Measurements from ENCODE around the gene SEMA3F. TPM values are rescaled to one million over a fixed set of nuclear protein-coding genes. Genes with fewer than 3 reads are reported as not detected.
"Not testable (repeated sequence)": the region's sequence is repeated elsewhere in the genome, so short reads cannot be mapped to it uniquely, and the experiment has no call there.

The SEMA3F gene
- total RNA-seq, 1 donor from 2014 or later: 12.3 TPM

DNA sequence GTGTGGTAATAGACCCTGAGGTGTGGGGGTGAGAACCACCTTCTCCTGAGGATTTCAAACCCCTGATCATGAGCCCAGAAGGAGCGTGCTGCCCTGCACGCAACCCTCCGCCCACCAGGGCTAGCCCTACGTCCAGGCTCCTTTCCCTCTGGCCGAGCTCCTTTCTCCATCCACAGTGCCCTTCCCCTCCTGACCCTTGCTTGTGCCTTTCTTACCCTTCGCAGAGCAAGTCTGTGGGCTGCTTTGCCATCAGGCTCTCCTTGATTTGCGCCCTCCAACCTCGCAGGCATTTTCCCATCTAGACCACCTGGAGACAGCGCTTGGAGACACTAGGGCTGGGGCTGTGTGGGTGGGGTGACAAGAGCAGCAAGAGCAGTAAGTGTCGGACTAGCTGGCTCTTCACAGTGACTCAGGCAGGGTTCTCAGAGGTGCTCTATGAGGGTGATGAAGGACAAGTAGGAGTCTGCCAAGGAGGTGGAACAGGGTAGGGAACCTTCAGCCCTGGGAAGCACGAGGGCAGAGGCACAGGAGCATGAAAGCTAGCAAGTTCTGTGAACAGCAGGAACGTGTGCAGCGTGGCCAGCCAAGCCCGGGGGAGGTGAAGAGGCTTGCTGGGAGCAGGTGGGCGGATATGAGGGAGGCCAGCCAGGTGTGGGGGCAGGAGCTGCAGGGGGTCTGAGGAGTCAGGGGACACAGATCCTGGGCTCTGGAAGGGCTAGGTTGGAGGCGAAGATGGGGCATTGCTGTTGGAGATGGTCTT is 47.4 kb downstream of the SEMA3F start:
- ATAC-seq (no peak), DNase-seq (ENCODE audit: missing footprints) (peak; percentile 52)
- intact Hi-C loops (cut with DNase I): no loop called here

DNA sequence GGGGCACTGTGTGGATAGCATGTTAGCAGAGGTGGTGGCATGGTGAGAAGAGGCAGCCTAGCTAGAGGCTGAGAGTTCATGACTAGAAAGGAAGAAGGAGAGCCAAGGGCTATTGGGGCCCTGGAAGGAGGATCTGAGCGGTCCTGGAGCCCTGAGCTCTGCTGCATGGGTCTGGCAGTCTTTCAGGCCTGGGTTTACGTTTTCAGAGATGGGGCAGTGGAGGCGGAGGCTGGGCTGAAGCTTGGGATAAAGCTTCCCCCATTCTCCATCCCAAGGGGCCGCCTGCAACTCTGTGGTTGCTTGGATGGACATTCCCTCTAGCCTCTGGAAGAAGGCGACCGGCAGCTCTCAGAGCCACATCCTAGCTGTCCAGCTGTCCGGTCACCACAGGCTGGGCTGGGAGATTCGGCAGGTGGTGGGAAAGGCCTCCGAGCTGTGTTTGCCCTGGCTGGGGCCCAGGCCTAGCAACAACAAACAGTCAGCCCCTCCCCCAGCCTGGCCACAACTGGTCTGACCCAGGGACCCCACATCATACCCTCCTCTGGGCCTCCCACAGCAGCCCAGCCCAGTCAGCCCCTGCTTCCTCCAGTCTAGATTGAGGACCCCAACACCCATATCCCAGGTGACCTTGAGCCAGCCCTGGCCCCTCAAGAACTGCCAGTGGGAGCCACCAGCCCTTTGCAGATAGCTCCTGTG is 48.1 kb downstream of the SEMA3F start:
- ATAC-seq (no peak), DNase-seq (ENCODE audit: missing footprints) (peak; percentile 61)
- intact Hi-C loops (cut with DNase I): no loop called here

DNA sequence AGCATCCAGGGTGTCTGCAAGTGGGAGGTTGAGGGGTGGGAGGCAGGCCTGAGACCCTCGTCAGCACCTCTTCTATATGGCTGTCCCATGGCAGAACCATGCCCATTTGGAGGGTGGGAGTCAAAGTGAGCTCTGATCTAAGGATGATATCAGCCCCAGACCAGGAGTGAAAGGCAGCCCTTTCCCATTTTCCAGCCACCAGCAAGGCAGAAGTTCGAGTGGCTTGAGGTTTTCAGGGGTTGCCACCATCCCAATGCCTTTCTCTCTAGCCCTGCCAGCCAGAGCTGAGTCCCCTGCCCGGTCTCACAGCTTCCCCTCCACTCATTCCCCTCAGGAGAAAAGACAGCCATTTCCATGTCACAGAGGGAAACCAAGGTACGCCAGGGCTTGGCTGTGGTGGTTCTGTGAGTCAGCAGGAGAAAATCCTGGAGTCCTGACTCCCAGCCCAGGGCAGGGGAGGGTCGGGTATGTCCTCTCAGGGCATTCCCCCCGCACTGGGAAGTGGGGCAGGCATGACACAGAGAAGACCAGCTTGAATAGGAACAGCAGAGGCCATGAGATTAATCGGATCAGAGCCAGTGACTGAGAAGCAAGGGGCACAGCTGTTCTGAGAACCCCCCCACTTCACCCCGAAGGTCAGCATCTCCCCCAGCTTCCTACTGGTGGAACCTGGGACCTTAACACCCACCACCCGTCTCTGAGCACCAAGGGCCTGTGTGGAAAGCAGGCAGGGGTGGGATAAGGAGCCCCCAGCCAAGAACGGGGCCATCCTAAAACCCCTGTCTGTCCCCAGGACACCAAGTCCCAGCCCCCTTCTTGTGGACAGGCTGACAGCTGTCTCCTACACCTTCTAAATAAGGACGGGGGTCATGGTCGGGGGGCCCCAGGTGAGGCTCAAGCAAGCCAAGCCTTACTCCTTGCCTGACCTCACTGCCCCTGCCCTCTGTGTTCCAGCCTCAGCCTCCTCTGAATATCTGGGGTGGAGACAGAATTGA is 49.0 kb downstream of the SEMA3F start:
- intact Hi-C loops (cut with DNase I): no loop called here
- peak; percentile 28 for DNase-seq (ENCODE audit: missing footprints)
- no peak for ATAC-seq

DNA sequence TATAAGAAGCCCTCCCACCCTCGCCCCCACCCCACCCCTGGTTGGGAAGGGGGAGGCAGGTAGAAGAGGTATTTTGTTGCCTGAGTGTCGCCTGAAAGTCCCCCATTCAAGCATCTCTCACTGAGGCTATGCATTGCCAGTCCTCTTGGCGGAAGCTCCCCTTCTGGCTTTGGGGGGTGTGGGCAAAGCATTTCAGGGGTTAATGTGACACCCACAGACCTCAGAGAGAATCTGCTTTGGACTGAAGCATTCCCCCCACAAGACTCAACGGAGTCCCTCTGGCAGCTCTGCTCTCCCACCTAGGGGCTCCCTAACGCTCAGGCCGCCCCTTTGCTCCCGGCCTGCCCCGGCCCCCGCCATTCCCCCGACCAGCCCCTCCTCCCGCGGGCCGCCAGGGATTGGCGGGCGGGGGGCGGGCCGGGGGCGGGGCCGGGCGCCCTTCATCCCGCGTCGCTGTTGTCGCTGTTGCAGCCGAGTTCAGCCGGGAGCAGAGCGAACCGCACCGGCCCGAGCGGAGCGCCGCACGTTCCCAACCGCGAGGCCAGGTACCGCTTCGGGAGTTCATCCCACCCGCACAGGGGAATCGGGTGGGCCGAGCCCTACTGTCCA is 49.8 kb downstream of the SEMA3F start, which contains the start of gene SLC38A3:
Gene SLC38A3, plus strand, starts transcription at position 468 of the 609 bp plus-strand sequence. CDS start 8,929 bp downstream, outside the sequence.
- intact Hi-C loops (cut with DNase I): no loop called here
- peak; percentile 81 for ATAC-seq
- no peak for DNase-seq (ENCODE audit: missing footprints)

DNA sequence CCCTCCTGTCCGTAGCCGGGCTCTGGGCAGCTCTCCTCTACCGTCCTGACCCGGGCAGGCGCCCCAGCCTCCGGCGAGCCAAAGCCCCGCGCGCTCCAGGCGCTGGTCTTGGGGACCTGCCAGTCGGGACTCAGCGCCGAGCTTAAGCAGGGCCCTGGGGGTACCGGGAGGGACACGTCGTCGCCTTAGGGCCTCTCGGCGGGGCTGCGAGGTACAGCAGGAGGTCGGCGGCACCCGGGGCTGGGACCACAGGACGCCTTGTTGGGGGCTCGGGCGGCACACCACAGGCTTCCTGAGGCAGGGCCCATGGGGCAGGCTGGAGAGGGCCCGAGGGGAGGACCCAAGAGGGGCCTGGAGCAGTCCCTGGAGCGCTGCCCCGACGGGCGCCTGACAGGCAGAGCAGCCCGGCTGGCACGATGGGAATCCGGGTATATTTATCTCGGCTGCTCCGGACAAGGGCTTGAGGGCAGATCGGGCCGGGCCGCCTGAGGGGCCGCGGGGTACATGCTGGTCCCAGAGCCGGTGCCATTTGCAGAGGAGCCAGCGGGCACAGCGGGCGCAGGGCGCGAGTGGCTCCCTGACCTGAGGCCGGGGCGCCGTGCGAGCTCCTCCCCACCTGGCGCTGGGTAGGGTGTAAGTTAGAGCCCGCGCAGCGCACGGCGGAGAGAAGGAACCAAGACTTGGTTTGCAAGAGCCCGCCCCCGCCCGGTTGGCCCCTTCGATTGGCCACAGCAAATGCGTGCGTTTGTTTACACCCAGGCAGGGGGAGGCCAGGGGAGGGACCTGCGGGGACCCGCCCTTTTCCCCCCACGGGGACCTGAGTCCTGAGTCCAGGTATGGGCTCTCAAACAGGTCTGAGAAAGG is 50.5 kb downstream of the SEMA3F start:
- ATAC-seq: peak; percentile 71
- peak; percentile 81 for DNase-seq (ENCODE audit: missing footprints)
- intact Hi-C loops (cut with DNase I): no loop called here

DNA sequence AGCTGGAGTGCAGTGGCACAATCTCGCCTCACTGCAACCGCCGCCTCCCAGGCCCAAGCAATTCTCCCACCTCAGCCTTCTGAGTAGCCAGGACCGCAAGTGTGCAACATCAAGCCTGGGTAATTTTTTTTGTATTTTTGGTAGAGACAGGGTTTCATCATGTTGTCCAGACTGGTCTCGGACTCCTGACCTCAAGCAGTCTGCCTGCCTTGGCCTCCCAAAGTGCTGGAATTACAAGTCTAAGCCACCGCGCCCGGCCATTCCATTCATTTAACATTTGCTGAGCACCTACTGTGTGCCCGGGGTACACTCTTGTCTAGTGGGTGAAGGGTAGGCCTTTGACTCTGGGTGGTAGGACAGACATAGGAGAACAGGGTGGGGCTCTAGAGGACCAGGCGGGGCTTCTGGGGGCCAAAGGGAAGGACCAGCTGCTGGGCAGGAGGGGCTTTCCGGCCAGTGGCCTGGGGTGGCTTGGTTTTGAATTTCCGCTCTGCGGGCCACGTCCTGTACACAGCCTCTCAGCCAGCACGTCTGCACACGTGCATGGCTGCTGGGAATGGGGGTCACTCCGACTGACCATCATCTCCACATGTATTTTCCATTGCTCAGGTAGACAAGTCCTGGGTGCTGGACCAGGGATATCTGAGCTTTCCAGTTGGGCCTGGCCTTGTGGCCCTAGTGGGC is 52.4 kb downstream of the SEMA3F start:
- no peak for DNase-seq (ENCODE audit: missing footprints)
- no peak for ATAC-seq
- intact Hi-C loops (cut with DNase I): no loop called here

DNA sequence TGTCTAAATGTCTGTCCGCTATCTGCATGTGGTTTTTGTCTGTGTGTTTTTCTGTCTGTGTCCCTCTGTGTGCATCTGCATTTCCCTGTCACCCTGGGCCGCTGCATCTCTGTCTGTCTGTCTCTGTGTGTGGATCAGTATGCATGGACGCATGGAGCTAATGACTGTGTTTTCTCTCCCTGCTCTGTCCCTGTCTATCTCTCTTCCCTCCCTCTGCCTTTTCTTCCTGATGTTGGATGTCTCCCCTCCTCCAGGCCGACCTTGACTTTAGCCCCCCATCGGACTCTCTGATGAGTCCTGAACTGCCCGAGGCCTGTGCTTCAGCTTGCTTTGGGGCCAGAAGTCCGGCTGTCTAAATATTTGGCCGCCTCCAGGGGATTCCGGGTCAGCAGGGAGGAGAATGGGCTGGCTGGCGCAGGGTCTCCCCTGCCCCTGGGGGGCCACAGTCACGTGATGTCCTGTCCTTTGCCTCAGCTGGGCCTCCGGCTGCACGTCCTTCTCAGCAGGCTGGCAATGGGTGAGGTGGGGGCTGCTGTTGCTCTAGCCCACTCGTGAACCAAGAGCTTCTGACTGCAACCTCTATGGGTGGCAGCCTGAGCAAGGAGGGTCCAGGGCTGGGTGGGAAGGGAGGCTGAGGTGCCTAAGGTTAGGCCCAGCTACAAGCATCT is 53.7 kb downstream of the SEMA3F start:
- ATAC-seq: no peak
- DNase-seq (ENCODE audit: missing footprints): no peak

DNA sequence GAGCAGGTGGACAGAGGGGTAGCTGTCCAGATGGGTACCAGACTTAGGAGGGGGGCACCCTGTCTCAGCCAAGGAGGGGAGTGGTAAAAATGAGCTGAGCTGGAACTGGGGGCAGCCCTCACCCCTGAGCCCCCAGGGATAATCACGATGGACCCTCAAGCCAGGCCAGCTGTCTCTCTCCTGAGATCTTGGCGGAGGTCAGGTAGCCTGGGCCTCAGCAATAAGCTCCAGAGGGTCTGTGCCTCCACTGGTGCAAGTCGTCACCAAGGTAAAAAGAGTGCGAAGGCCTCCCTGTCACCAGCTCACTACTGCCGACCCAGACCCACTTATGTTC is 55.0 kb downstream of the SEMA3F start:
- no peak for DNase-seq (ENCODE audit: missing footprints)
- intact Hi-C loops (cut with DNase I): no loop called here
- ATAC-seq: no peak

More for the DNA sequence above, 53.7 kb downstream of the SEMA3F start:
- intact Hi-C loops (cut with DNase I): no loop called here

DNA sequence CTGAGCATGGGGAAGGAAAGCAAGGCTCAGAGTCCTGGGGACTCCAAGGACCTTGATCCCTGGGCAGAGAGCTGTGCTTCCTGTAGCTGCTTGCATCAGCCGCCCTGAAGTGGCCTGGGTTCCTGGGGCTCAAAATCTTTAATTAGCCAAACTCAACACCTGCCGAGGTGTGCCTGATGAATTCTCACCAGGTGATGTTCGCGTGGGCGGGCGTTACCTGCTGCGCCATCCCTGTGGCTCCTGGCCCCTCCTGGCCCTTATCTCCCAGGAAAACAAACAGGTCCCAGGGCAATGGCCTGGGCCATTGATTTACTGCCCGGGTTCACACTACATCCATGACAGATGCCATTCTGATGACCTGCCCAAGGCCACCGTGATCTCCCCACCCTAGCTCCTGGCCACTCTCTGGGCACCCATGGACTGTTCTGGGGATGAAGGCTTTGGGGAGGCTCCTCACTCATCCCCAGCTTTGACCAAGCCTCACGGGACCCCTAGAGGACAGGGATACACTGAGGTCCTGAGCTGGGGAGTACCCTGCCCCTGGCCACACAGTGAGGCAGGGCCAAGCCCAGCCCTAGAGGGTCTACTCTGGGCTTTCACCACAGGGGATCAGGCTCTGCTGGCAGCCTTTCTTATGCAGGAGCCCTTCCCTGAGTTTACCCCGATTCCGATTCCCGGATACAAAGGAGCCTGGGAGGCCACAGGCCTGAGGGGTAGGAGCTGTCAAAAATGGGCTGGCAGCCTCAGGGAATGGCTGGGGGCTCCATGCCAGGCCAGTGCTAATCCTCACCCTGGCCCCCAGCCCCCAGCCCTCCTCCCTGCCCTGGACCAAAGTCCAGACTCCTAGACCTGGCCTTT is 55.6 kb downstream of the SEMA3F start:
- intact Hi-C loops (cut with DNase I): no loop called here
- ATAC-seq: no peak
- no peak for DNase-seq (ENCODE audit: missing footprints)

DNA sequence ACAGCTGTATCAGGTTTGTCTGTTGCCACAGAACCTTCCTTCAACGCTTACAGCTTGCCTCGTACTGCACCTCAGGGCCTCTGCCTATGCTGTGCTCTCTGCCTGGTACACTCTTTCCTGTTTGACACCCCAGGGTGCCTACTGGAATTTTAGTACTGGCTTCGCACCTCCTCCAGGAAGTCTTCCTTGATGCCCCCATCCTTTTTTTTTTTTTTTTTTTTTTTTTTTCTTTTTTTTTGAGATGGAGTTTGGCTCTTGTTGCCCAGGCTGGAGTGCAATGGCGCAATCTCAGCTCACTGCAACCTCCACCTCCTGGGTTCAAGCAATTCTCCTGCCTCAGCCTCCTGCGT is 56.2 kb downstream of the SEMA3F start:
- DNase-seq (ENCODE audit: missing footprints); ATAC-seq; intact Hi-C loops (cut with DNase I): not testable (repeated sequence)

DNA sequence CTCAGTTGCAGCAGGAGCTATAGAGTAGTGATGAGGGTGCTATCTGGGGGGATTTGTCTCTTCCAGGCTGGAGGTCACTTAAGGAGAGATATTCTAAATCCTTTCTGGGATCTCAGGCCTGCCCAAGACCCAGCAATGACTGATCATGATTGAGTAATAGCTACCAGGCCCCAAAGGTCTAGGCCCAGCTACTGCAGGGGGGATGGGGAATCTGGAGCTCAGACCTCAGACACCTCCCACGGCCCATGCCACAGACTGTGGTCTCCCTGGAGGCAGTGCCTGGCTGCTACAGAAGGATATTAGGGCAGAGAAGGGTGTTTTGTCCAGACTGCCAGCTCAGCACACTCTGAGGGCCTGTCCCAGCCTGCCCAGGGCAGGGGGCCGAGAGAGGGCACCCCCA is 56.8 kb downstream of the SEMA3F start:
- ATAC-seq (no peak), DNase-seq (ENCODE audit: missing footprints) (no peak)
- intact Hi-C loops (cut with DNase I): no loop called here

DNA sequence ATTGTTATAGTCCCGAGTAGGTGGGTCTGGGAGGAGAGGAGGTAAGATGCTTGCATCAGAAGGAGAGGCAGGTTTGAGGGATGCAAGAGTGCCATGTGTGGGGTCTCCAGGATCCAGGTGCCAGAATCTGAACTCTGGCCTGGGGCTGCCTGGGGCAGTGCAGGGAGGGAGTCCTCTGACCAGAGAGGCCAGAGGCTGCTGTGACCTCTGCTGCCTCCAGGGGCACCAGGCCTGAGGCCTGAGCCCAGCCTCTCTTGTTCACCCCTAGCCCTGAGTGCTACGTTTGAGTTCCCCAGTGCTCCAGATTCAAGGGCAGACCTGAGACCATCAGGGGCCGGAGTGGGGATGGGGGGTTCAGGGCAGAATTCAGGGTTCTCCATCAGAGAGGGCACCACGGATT is 57.4 kb downstream of the SEMA3F start:
- intact Hi-C loops (cut with DNase I): no loop called here
- DNase-seq (ENCODE audit: missing footprints): no peak
- no peak for ATAC-seq

DNA sequence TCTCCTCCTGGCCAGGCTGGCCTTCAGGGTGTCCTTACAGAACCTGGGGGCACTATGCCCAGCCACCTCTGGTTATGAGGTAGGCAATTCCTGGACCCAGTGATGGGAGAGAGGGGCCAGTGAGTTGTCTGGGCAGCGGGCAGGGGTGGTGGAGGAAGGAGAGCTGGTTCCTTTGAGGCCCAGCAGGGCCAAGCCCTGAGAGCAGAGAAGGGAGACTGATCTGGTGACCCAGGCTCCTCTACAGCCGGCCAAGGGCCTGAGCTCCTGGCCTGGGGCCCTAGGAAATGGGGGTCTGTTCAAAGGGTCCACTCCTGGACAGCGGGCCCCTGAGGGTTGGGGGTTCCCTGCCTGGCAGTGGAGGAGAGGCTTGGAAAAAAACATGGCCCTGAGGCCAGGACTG is 57.8 kb downstream of the SEMA3F start:
- no peak for ATAC-seq
- intact Hi-C loops (cut with DNase I): no loop called here
- DNase-seq (ENCODE audit: missing footprints): no peak

DNA sequence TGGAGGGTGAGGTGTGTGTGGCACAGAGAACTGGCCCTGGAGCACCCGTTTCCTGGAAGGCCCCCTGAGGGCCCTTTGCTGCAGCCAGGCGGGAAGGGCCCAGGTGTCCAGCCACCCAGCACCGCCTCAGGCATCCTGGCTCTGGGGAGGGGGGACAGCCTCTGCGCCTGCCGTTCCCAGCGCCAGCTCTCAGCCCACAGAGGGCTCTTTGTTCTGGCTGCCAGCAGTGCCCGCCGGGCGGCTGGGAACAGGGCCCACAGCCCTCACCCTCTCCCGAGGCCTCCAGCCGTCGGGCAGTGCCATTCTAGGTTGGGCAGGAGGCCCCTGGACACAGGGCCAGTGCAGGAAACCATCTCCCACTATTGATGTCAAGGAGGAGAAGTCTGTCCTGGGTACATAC is 58.2 kb downstream of the SEMA3F start:
- ATAC-seq (no peak), DNase-seq (ENCODE audit: missing footprints) (no peak)
- intact Hi-C loops (cut with DNase I): no loop called here

DNA sequence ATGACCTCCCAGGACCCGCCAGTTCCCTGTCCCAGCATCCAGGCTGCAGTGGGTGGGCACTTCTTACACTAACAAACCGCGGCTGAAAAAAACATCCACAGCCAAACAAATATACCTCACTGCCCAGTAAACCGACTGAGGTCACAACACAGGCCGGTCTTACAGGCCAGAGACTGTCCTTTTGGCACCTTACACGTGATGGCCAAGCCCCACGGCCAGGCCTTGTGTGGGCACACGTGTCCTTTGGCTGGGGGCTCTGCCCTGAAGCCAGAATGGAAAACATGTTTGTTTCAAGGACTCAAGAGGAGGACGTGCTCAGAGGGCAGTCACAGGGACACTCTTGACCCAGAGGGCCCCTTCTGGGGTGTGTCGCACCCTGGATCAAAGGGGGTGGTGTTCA is 59.7 kb downstream of the SEMA3F start:
- ATAC-seq: no peak
- no peak for DNase-seq (ENCODE audit: missing footprints)
- intact Hi-C loops (cut with DNase I): no loop called here

DNA sequence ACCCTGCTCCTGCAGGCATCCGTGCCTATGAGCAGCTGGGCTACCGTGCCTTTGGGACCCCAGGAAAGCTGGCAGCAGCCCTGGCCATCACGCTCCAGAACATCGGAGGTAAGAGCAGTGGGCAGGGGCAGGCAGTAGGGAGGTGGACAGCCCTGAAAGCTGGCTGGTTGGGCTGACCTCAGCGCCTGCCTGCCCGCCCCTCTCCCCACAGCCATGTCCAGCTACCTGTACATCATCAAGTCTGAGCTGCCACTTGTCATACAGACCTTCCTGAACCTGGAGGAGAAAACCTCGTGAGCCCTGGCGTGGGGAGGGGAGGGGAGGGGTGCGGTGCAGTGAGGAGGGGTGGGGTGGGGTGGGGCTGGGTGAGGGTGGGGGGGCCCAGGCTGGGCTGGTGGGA is 60.4 kb downstream of the SEMA3F start:
- no peak for DNase-seq (ENCODE audit: missing footprints)
- no peak for ATAC-seq
- intact Hi-C loops (cut with DNase I): no loop called here
